Lung (tissue), 12 donors: ENCODE data around the gene SESN1. TPM values are rescaled to one million over a fixed set of nuclear protein-coding genes. Genes with fewer than 3 reads are reported as not detected.
"Not testable (repeated sequence)": the region's sequence is repeated elsewhere in the genome, so short reads cannot be mapped to it uniquely, and the experiment has no call there.

Experiments used
- ATAC-seq: fragments of 200-7000 bp; cut with Tn5 transposase; one replicate; pipeline ENCODE4 v1.9.1; 2020; ENCODE audit warnings: moderate number of reproducible peaks; ENCODE audit not compliant: insufficient read depth, low FRiP score
- DNase-seq, 3 donors: peaks; one replicate each; pipeline ENCODE4 v3.0.0-alpha.2; 2013 to 2017
- H3K27ac ChIP-seq, 2 donors: one replicate each; pipeline ENCODE4 v1.5.1; 2013; ENCODE audit warnings: mild to moderate bottlenecking in 2 of 2, moderate library complexity in 2 of 2, control low read depth in 1 of 2, inconsistent platforms in 1 of 2, low read depth in 1 of 2, low read length in 1 of 2
- H3K27me3 ChIP-seq, 3 donors: one replicate each; pipeline ENCODE4 v1.5.1; 2013; ENCODE audit warnings: low read length in 2 of 3; ENCODE audit not compliant: control insufficient read depth in 3 of 3, insufficient read depth in 3 of 3
- H3K36me3 ChIP-seq, 4 donors: one replicate each; pipeline ENCODE4 v1.5.1; 2013; ENCODE audit warnings: low read length in 4 of 4, mild to moderate bottlenecking in 1 of 4, moderate library complexity in 1 of 4; ENCODE audit not compliant: control insufficient read depth in 4 of 4, insufficient read depth in 4 of 4
- H3K4me1 ChIP-seq, 5 donors: one replicate each; pipeline ENCODE4 v1.5.1; 2013; ENCODE audit warnings: low read length in 5 of 5, mild to moderate bottlenecking in 2 of 5, moderate library complexity in 1 of 5; ENCODE audit not compliant: control insufficient read depth in 5 of 5, insufficient read depth in 5 of 5
- H3K4me3 ChIP-seq: one replicate; pipeline ENCODE4 v1.5.1; 2013; ENCODE audit warnings: mild to moderate bottlenecking, control low read depth, moderate library complexity
- H3K9ac ChIP-seq, 2 donors: one replicate each; pipeline ENCODE4 v1.5.1; 2013; ENCODE audit warnings: low read length in 2 of 2, control low read depth in 1 of 2; ENCODE audit not compliant: insufficient read depth in 1 of 2
- H3K9me3 ChIP-seq, 4 donors: one replicate each; pipeline ENCODE4 v1.5.1; 2013; ENCODE audit warnings: low read length in 3 of 4, mild to moderate bottlenecking in 1 of 4, moderate library complexity in 1 of 4; ENCODE audit not compliant: control insufficient read depth in 4 of 4, insufficient read depth in 3 of 4
- CTCF ChIP-seq: IDR thresholded peaks from 2 replicates; pipeline ENCODE4 v1.5.1; 2012; ENCODE audit warnings: mild to moderate bottlenecking; ENCODE audit errors: control extremely low read depth, extremely low read depth
- WGBS, 2 donors: extraction: QIAGEN DNeasy Blood & Tissue Kit; methylation state at CpG; one replicate each; pipeline ENCODE4 v1.1.7; 2013; 5-methylcytosine and 5-hydroxymethylcytosine counted together
- polyA plus RNA-seq, 2 donors: library from polyadenylated mRNA; stranded (reverse); fragments of 200-250 nt; gene quantifications; one replicate each; pipeline ENCODE4 v1.2.1, GENCODE V29; 2013
- total RNA-seq, 2 donors: library from RNA; depleted of rRNA in 1 of 2; stranded (reverse); fragments of >200 nt in 1 of 2; gene quantifications; one replicate each; pipeline ENCODE4 v1.2.1, GENCODE V29; 2014 to 2021
- donor health status: control.
- donor health status: control.
- donor health status: Bipolar disorder and iron deficiency.
- donor health status: healthy.
- donor health status: DM: yes; HTN: yes; CAD: no.

Gene SESN1
- total and polyA plus RNA-seq, 4 donors = 12.9 to 69.8 (median 21.0) TPM

- Histone ChIP-seq H3K9ac (no peak overlapping the region), H3K27me3 (no peaks in the 10 kb centered on the region)
- WGBS, 2 donors = 80 to 84% methylated on average over 1 of the region's 1 CpG
Measured at GRCh38 chr6:109088995-109089394, 5.7 kb downstream of the SESN1 start.

GRCh38 chr6:109087661-109088264 lies 6.9 kb downstream of the SESN1 start:
- H3K4me1 ChIP-seq = peaks cover 0 to 24% (median 10%) of the 10 kb centered on the region in 5 donors
- ATAC-seq (no peak), DNase-seq (no peak)
- peak overlapping the region in 1 of 2 donors; percentile 56 for H3K27ac ChIP-seq
- H3K27me3 ChIP-seq = no peaks in the 10 kb centered on the region
- no peak overlapping the region for H3K4me3 ChIP-seq
- no peaks in the 10 kb centered on the region for H3K9me3 ChIP-seq
- no peak for TF ChIP-seq CTCF
- H3K36me3 ChIP-seq = peaks cover 0 to 3% (median 1%) of the 10 kb centered on the region in 4 donors
- H3K9ac ChIP-seq = no peak overlapping the region
- 72 to 81% methylated on average over 5 of the region's 5 CpGs for WGBS, 2 donors

More at GRCh38 chr6:109088995-109089394, 5.7 kb downstream of the SESN1 start:
- Histone ChIP-seq H3K4me3 (no peak overlapping the region), H3K9me3 (no peaks in the 10 kb centered on the region), H3K36me3 (peaks cover 0 to 3% (median 1%) of the 10 kb centered on the region in 4 donors), H3K27ac (peak overlapping the region in 1 of 2 donors; percentile 33), H3K4me1 (peaks cover 0 to 33% (median 12%) of the 10 kb centered on the region in 5 donors)
- no peak for TF ChIP-seq CTCF
- ATAC-seq (no peak), DNase-seq (no peak)

- 94 to 97% methylated on average over 8 of the region's 8 CpGs for WGBS, 2 donors
- not testable (repeated sequence) for H3K9me3 ChIP-seq, H3K36me3 ChIP-seq, H3K27me3 ChIP-seq, ATAC-seq, H3K9ac ChIP-seq, DNase-seq, H3K4me3 ChIP-seq
- Histone ChIP-seq H3K4me1 (peaks cover 0 to 20% (median 7%) of the 10 kb centered on the region in 5 donors), H3K27ac (peak overlapping the region in 1 of 2 donors; percentile 38)
Measured at GRCh38 chr6:109084146-109084545, 10.5 kb downstream of the SESN1 start.

- Histone ChIP-seq H3K4me3 (no peak overlapping the region), H3K27ac (peak overlapping the region in 1 of 2 donors; percentile 45), H3K27me3 (no peaks in the 10 kb centered on the region), H3K36me3 (peaks cover 0 to 5% (median 2%) of the 10 kb centered on the region in 4 donors), H3K4me1 (peaks cover 0 to 17% (median 7%) of the 10 kb centered on the region in 5 donors), H3K9ac (no peak overlapping the region), H3K9me3 (no peaks in the 10 kb centered on the region)
- ATAC-seq (no peak), DNase-seq (no peak)
- TF ChIP-seq CTCF = no peak
- 89 to 93% methylated on average over 1 of the region's 1 CpG for WGBS, 2 donors
Measured at GRCh38 chr6:109083657-109084056, 11.0 kb downstream of the SESN1 start.
